SK-N-MC (cell line): ENCODE data around the gene ARMC9.

Experiments
- EZH2 ChIP-seq: fragments of 200-600 bp; sonication (generic); IDR thresholded peaks from one replicate; pipeline ENCODE4 v1.6.1; 2017; ENCODE audit warnings: antibody characterized with exemption
- FOXP2 ChIP-seq: optimal IDR thresholded peaks from 2 replicates; pipeline ENCODE3; 2011; ENCODE audit warnings: mild to moderate bottlenecking, moderate library complexity; ENCODE audit not compliant: insufficient read depth; ENCODE audit errors: extremely low read length, control extremely low read depth
- POLR2AphosphoS5 ChIP-seq: IDR thresholded peaks from 2 replicates; pipeline ENCODE4 v1.6.1; 2012; ENCODE audit warnings: mild to moderate bottlenecking, low read depth, low read length, borderline replicate concordance

- TF ChIP-seq EZH2 = no peak
- no peak for TF ChIP-seq POLR2AphosphoS5
- TF ChIP-seq FOXP2 = no peak
These were observed 100.8 kb downstream of the ARMC9 start for GRCh38 chr2:231299267-231299666.
